GM18517 (cell line): ENCODE results near the gene ZC3H7B.

Source experiments
- ATAC-seq: cut with Tn5 transposase; IDR thresholded peaks from one replicate; pipeline ENCODE4 v1.9.1; 2021; ENCODE audit warnings: mild to moderate bottlenecking, moderate library complexity; ENCODE audit not compliant: unreplicated experiment

The ZC3H7B gene

GRCh38 chr22:41324821-41325528, 23.6 kb downstream of the ZC3H7B start:
- no peak for ATAC-seq

- ATAC-seq = no peak
Measured at GRCh38 chr22:41327124-41327523, 25.8 kb downstream of the ZC3H7B start.

- no peak for ATAC-seq
Measured at GRCh38 chr22:41330169-41330568, 28.8 kb downstream of the ZC3H7B start.

GRCh38 chr22:41332217-41332939, 31.1 kb downstream of the ZC3H7B start:
- ATAC-seq = no peak

- no peak for ATAC-seq
Measured at GRCh38 chr22:41333806-41334205, 32.5 kb downstream of the ZC3H7B start.

- ATAC-seq = no peak
Measured at GRCh38 chr22:41334215-41334614, 32.9 kb downstream of the ZC3H7B start.

GRCh38 chr22:41334951-41335635, 33.8 kb downstream of the ZC3H7B start:
- no peak for ATAC-seq

- ATAC-seq = no peak
Measured at GRCh38 chr22:41338614-41339212, 37.4 kb downstream of the ZC3H7B start.

GRCh38 chr22:41339823-41340222, 38.5 kb downstream of the ZC3H7B start:
- ATAC-seq = no peak

GRCh38 chr22:41340357-41340756, 39.0 kb downstream of the ZC3H7B start:
- no peak for ATAC-seq

- ATAC-seq = no peak
Measured at GRCh38 chr22:41341012-41341411, 39.7 kb downstream of the ZC3H7B start.

GRCh38 chr22:41341990-41342389, 40.7 kb downstream of the ZC3H7B start:
- ATAC-seq = no peak

GRCh38 chr22:41343300-41343699, 42.0 kb downstream of the ZC3H7B start:
- ATAC-seq = no peak

- ATAC-seq = no peak
Measured at GRCh38 chr22:41343717-41344116, 42.4 kb downstream of the ZC3H7B start.

- no peak for ATAC-seq
Measured at GRCh38 chr22:41344189-41344788, 43.0 kb downstream of the ZC3H7B start.

- no peak for ATAC-seq
Measured at GRCh38 chr22:41345807-41346335, 44.5 kb downstream of the ZC3H7B start.

- no peak for ATAC-seq
Measured at GRCh38 chr22:41347066-41347859, 45.9 kb downstream of the ZC3H7B start.

GRCh38 chr22:41348964-41349484, 47.7 kb downstream of the ZC3H7B start:
- no peak for ATAC-seq

GRCh38 chr22:41350087-41350486, 48.8 kb downstream of the ZC3H7B start:
- no peak for ATAC-seq

- no peak for ATAC-seq
Measured at GRCh38 chr22:41351011-41351410, 49.7 kb downstream of the ZC3H7B start.
